Loucy (cell line): ENCODE data around the gene AAR2.

ENCODE experiments used
- H2AFZ ChIP-seq: fragments of 200-600 bp; sonication (generic); 2 replicates; pipeline ENCODE4 v1.6.0; 2016; ENCODE audit warnings: antibody characterized with exemption, mild to moderate bottlenecking, low read length, moderate library complexity
- H3F3A ChIP-seq: fragments of 200-600 bp; 2 replicates; pipeline ENCODE4 v1.6.0; 2016; ENCODE audit warnings: antibody characterized with exemption, low read depth, mild to moderate bottlenecking
- H3K27me3 ChIP-seq: fragments of 200-600 bp; sonication (generic); 2 replicates; pipeline ENCODE4 v1.6.1; 2014; ENCODE audit warnings: low read length, mild to moderate bottlenecking; ENCODE audit not compliant: insufficient read depth, poor library complexity, severe bottlenecking
- H3K36me3 ChIP-seq: fragments of 200-600 bp; sonication (generic); 2 replicates; pipeline ENCODE4 v1.6.1; 2016; ENCODE audit warnings: low read length; ENCODE audit not compliant: insufficient read depth
- H3K4me1 ChIP-seq: fragments of 200-600 bp; sonication (generic); 2 replicates; pipeline ENCODE4 v1.5.1; 2014; ENCODE audit warnings: low read length, mild to moderate bottlenecking; ENCODE audit not compliant: insufficient read depth, poor library complexity, severe bottlenecking
- H3K4me2 ChIP-seq: fragments of 200-600 bp; sonication (generic); 2 replicates; pipeline ENCODE4 v1.6.0; 2014; ENCODE audit warnings: antibody characterized with exemption, low read length, low read depth, mild to moderate bottlenecking; ENCODE audit not compliant: poor library complexity, severe bottlenecking
- H3K4me3 ChIP-seq: fragments of 200-600 bp; sonication (generic); 2 replicates; pipeline ENCODE4 v1.5.1; 2014; ENCODE audit warnings: low read length, mild to moderate bottlenecking, mixed read lengths; ENCODE audit not compliant: poor library complexity, severe bottlenecking
- H3K79me2 ChIP-seq: fragments of 200-600 bp; sonication (generic); 2 replicates; pipeline ENCODE4 v1.6.1; 2014; ENCODE audit warnings: low read length; ENCODE audit not compliant: insufficient read depth
- H3K9ac ChIP-seq: fragments of 200-600 bp; sonication (generic); 2 replicates; pipeline ENCODE4 v1.6.0; 2014; ENCODE audit warnings: mild to moderate bottlenecking, low read depth, low read length, moderate library complexity; ENCODE audit not compliant: poor library complexity, severe bottlenecking
- H3K9me2 ChIP-seq: fragments of 200-600 bp; sonication (generic); replicated peaks from 2 replicates; pipeline ENCODE4 v1.6.1; 2016; ENCODE audit warnings: low read depth, low read length, mixed read lengths
- H3K9me3 ChIP-seq: fragments of 200-600 bp; sonication (generic); 2 replicates; pipeline ENCODE4 v1.6.1; 2014; ENCODE audit warnings: mild to moderate bottlenecking, antibody characterized with exemption, low read length, low read depth; ENCODE audit not compliant: insufficient read depth
- H4K20me1 ChIP-seq: fragments of 200-600 bp; sonication (generic); 2 replicates; pipeline ENCODE4 v1.6.0; 2014; ENCODE audit warnings: antibody characterized with exemption, low read length, mild to moderate bottlenecking; ENCODE audit not compliant: insufficient read depth, poor library complexity, severe bottlenecking
- CTCF ChIP-seq: fragments of 200-600 bp; sonication (generic); conservative IDR thresholded peaks from 2 replicates; pipeline ENCODE4 v1.5.1; 2014; ENCODE audit warnings: mild to moderate bottlenecking, antibody characterized with exemption, low read length
- EZH2phosphoT487 ChIP-seq: fragments of 200-600 bp; IDR thresholded peaks from 2 replicates; pipeline ENCODE4 v1.6.1; 2018; ENCODE audit warnings: antibody characterized with exemption, mild to moderate bottlenecking, moderate library complexity, borderline replicate concordance

The AAR2 gene

GRCh38 chr20:36240076-36240475 lies 3.8 kb downstream of the AAR2 start:
- Histone ChIP-seq H3K9ac (no peak overlapping the region), H3K9me3 (no peaks in the 10 kb centered on the region), H3K36me3 (peaks cover 43% of the 10 kb centered on the region; the same call in 1 of the 2 replicates)

GRCh38 chr20:36241678-36242077 lies 5.4 kb downstream of the AAR2 start:
- H2AFZ ChIP-seq, result no peak overlapping the region
- H3K36me3 ChIP-seq, result peaks cover 59% of the 10 kb centered on the region; the same call in 1 of the 2 replicates
- peaks cover 31% of the 10 kb centered on the region for H4K20me1 ChIP-seq
- H3F3A ChIP-seq, result no peaks in the 10 kb centered on the region
- peaks cover 42% of the 10 kb centered on the region for H3K79me2 ChIP-seq
- no peak overlapping the region for H3K9ac ChIP-seq
- peaks cover 19% of the 10 kb centered on the region for H3K4me1 ChIP-seq
- no peaks in the 10 kb centered on the region for H3K9me3 ChIP-seq
- no peaks in the 10 kb centered on the region for H3K27me3 ChIP-seq
- H3K9me2 ChIP-seq, result no peaks in the 10 kb centered on the region
- no peak overlapping the region for H3K4me2 ChIP-seq
- H3K4me3 ChIP-seq, result no peak overlapping the region
- no peak for TF ChIP-seq CTCF
- TF ChIP-seq EZH2phosphoT487, result no peak

More at GRCh38 chr20:36240076-36240475, 3.8 kb downstream of the AAR2 start:
- no peak overlapping the region for H3K4me3 ChIP-seq
- TF ChIP-seq CTCF (no peak), EZH2phosphoT487 (no peak)
- H4K20me1 ChIP-seq, result peaks cover 31% of the 10 kb centered on the region
- H2AFZ ChIP-seq, result no peak overlapping the region
- no peak overlapping the region for H3K4me2 ChIP-seq
- no peaks in the 10 kb centered on the region for H3K27me3 ChIP-seq
- H3K4me1 ChIP-seq, result peaks cover 19% of the 10 kb centered on the region
- peaks cover 46% of the 10 kb centered on the region for H3K79me2 ChIP-seq
- H3K9me2 ChIP-seq, result no peaks in the 10 kb centered on the region
- H3F3A ChIP-seq, result no peaks in the 10 kb centered on the region

- TF ChIP-seq EZH2phosphoT487 (no peak), CTCF (no peak)
- H3K9me2 ChIP-seq, result no peaks in the 10 kb centered on the region
- H3K36me3 ChIP-seq, result peaks cover 69% of the 10 kb centered on the region; the same call in 1 of the 2 replicates
- peaks cover 17% of the 10 kb centered on the region for H4K20me1 ChIP-seq
- peaks cover 24% of the 10 kb centered on the region for H3K79me2 ChIP-seq
- H3K4me3 ChIP-seq, result no peak overlapping the region
- H3K9me3 ChIP-seq, result no peaks in the 10 kb centered on the region
- H3F3A ChIP-seq, result no peaks in the 10 kb centered on the region
- no peak overlapping the region for H3K9ac ChIP-seq
- H3K4me1 ChIP-seq, result peaks cover 2% of the 10 kb centered on the region
- no peak overlapping the region for H2AFZ ChIP-seq
- H3K27me3 ChIP-seq, result no peaks in the 10 kb centered on the region
- H3K4me2 ChIP-seq, result no peak overlapping the region
Measured at GRCh38 chr20:36243726-36244125, 7.4 kb downstream of the AAR2 start.
